Lung microvascular endothelial cell (primary cell): Measurements from ENCODE around the gene DNAJB12. TPM values are rescaled to one million over a fixed set of nuclear protein-coding genes. Genes with fewer than 3 reads are reported as not detected.
"Not testable (repeated sequence)": the region's sequence is repeated elsewhere in the genome, so short reads cannot be mapped to it uniquely, and the experiment has no call there.

Experiments used
- DNase-seq, 2 donors: peaks; one replicate each; pipeline versions ENCODE4 v3.0.0 to v3.0.0-alpha.2; 2010; ENCODE audit warnings: low read depth in 2 of 2
- total RNA-seq: library from RNA; depleted of rRNA; stranded (reverse); fragments of >200 nt; gene quantifications from 2 replicates; pipeline ENCODE4 v1.2.1, GENCODE V29; 2014

The DNAJB12 gene
- total RNA-seq, 1 donor from 2014 or later = 21.6 TPM

- DNase-seq = peak; percentile 62 to 66
Measured at GRCh38 chr10:72316748-72317435, 37.8 kb downstream of the DNAJB12 start.

DNA sequence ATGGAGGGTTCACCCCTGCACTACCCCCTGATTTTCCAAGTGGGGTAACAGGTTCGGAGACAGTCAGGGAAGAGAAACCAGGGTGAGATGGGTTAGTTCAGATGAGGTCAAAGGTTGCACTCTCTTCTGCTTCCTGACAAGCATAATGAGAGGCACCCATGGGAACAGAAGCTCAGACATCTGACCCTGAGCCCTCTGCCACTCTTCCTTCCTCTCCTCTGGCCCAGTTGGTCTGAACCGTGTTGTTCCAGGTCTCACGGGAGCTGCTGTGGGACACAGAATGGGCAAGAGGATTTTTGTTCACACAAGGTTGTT, 38.4 kb downstream of the DNAJB12 start:
- peak in 1 of 2 donors; percentile 76 for DNase-seq

DNA sequence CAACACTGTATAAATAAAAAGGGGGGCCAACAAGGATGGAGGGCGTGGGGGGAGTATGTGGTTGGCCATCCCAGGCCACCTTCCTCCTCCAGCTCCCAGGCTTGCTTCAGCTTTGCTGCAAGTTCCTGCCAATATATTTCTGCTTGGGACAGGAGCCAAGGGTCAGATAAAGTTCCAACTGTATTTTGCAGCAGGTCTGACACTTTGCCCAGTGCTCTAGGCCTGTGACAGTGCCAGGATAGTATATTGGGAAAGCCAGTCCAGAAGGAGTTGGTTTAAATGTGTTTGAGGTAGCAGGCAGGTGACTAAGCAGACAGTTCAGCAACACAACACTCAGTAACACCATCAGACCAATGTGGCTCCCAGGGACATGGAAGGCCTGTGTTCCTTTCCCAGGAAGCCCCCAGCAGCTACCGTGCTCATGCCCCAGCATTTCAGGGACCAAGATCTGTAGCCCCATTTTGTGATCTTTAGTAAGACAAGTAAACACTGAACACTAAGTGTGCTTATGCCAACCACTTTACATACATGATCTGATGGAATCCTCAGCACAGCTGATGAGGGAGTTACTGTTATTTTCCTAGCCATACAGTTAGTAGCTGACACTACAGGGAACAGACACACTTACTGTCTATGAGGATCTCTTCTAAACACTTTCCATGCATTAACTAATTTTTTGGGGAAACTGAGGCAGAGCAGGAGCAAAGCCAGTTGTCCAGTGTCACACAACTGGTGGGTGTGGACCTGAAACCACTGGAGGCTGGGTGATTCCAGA, 38.9 kb downstream of the DNAJB12 start:
- peak; percentile 54 to 75 for DNase-seq

GRCh38 chr10:72315054-72315453, 39.7 kb downstream of the DNAJB12 start:
- DNase-seq = no peak

DNA sequence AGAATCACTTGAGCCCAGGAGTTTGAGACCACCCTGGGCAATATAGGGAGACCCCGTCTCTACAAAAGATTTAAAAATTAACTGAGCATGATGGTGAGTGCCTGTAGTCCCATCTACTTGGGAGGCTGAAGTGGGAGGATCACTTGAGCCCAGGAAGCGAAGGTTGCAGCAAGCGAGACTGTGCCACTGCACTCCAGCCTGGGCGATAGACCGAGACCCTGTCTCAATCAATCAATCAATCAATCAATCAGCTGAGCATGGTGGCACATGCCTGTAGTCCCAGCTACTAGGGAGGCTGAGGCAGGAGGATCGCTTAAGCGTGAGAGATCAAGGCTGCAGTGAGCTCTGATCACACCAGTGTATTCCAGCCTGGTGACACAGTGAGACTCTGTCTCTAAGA, 40.5 kb downstream of the DNAJB12 start:
- DNase-seq = no peak

- no peak for DNase-seq
Measured at GRCh38 chr10:72312865-72313391, 41.8 kb downstream of the DNAJB12 start.

GRCh38 chr10:72311667-72312066, 43.1 kb downstream of the DNAJB12 start:
- no peak for DNase-seq

- DNase-seq = no peak
Measured at GRCh38 chr10:72310636-72311035, 44.1 kb downstream of the DNAJB12 start.

GRCh38 chr10:72310241-72310633, 44.5 kb downstream of the DNAJB12 start:
- DNase-seq = peak in 1 of 2 donors; percentile 50

- DNase-seq = peak in 1 of 2 donors; percentile 40
Measured at GRCh38 chr10:72309290-72310240, 45.2 kb downstream of the DNAJB12 start.

GRCh38 chr10:72308320-72308987, 46.3 kb downstream of the DNAJB12 start:
- DNase-seq = peak; percentile 58 to 86

DNA sequence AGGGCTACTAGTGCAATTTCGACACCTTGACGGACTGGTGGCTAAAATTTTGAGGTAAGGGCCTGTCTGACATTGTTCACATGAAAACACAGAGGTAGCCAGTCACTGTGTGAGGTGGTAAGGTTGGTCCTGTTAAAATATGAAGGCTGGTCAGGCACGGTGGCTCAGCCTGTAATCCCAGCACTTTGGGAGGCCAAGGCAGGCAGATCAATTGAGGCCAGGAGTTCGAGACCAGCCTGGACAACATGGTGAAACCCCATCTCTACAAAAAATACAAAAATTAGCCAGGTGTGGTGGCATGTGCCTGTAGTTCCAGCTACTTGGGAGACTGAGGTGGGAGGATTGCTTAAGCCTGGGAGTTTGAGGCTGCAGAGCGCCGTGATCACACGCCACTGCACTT, 47.0 kb downstream of the DNAJB12 start:
- not testable (repeated sequence) for DNase-seq

DNA sequence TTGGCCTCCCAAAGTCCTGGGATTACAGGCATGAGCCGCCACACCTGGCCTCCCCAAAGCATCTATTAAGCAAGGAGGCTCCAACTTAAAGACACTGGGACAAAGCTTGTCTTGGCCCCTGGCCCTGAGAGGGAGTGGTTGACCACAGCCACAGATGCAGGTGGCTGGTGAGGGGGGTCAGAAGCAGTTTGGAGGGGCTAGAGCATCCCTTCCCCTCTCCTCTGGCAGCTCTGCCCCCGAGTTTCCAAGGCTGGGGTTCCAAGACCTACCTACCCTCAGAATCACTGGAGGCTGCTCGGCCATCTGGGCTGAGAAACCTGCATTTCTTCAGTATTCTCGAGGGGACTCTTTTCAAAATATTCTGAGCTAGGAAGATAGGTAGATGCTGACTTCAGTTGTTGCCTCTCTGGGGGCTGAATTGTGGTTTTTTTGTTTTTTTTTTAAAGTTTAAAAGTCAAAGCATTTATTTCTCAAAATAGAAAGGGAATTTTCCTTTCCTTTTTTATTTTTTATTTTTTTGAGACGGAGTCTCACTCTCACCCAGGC, 48.4 kb downstream of the DNAJB12 start:
- no peak for DNase-seq

- no peak for DNase-seq
Measured at GRCh38 chr10:72303424-72304128, 51.1 kb downstream of the DNAJB12 start.

- DNase-seq = no peak
Measured at GRCh38 chr10:72298592-72299519, 55.9 kb downstream of the DNAJB12 start.

DNA sequence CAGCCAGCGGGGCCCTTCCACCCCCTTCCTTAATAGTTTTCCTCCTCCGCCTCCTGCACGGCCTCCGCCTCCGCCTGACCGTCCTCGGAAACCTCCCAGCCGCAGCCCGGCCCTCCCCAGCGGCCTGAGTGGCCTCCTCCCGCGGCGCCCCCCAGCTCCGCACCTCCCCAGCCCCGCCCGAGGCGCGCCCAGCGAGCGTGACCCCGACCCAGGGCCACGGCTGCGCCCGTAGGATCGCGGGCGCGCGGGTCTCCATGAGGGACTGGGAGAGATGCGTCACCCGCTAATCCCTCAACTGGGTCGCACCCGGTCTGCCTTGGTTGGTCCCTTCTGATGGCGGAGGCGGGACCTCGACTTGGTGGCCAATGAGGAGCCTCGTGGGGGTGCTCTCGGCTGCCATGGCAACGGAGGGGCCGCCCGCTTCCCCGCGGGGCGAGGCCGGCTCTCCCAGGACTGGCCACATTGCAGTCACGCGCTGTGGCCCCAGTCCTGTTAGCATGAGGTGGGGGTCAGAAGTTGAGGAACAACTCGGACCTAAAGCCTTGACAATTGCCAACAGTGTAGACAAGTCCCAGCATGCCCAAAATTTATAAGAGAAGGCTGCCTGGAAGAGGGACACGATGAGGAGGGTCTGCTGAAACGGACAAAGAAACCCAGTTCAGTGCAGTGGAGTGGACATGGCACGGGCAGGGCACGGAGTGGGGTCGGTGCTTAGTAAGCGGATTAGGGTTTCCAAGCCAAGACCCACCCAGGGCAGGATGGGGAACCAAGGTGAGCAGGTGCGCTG, 56.7 kb downstream of the DNAJB12 start:
- DNase-seq = peak; percentile 98

DNA sequence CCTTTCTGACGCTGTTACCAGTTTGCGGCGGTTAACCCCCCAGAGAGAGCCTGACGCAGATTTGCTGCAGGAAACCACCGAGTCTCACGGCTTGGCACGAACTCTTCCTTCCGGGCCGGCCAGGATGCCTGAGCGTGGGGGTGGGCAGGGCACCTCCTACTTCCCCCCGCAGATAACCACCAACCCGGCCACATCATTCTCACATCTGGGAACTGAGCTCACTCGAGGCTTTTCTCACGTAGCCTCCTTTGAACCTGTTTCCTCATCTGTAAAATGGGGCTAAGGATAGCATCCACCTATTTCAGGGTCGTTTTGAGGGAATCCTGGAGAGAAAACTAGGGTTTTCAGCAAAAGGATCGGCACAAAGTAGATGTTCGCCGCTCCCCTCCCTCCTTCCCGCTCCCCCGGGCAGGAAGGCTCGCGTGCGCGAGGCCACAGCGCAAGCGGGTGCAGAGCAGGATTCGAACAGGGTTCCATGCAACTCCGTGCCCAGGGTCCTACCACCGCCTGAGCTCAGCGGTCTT, 57.4 kb downstream of the DNAJB12 start:
- peak; percentile 90 to 95 for DNase-seq

GRCh38 chr10:72296829-72297280, 57.9 kb downstream of the DNAJB12 start:
- DNase-seq = not testable (repeated sequence)
